PFSK-1 (cell line): ENCODE data around the gene SSH3.

Source experiments
- FOXP2 ChIP-seq: optimal IDR thresholded peaks from 2 replicates; pipeline ENCODE3; 2011; ENCODE audit warnings: borderline replicate concordance, control low read depth, inconsistent platforms; ENCODE audit not compliant: insufficient read depth; ENCODE audit errors: extremely low read length, extremely low read depth
- POLR2AphosphoS5 ChIP-seq: IDR thresholded peaks from 2 replicates; pipeline ENCODE4 v1.6.1; 2012; ENCODE audit warnings: low read depth, mild to moderate bottlenecking, control low read depth, low read length, moderate library complexity
- SIN3A ChIP-seq: IDR thresholded peaks from 2 replicates; pipeline ENCODE4 v1.6.1; 2012; ENCODE audit warnings: mild to moderate bottlenecking, low read length, moderate library complexity, borderline replicate concordance; ENCODE audit not compliant: insufficient read depth
- TAF1 ChIP-seq: IDR thresholded peaks from 2 replicates; pipeline ENCODE4 v1.6.1; 2012; ENCODE audit warnings: low read length, control low read depth, borderline replicate concordance; ENCODE audit not compliant: insufficient read depth
- TF ChIP-seq, protein P1 (sequence below), 2 experiments: IDR thresholded peaks; 2 replicates each; pipeline versions ENCODE4 v1.6.1 to v1.8.0; 2011 to 2012; ENCODE audit warnings: low read depth in 2 of 2, low read length in 2 of 2, control low read depth in 1 of 2, inconsistent platforms in 1 of 2, mild to moderate bottlenecking in 1 of 2, moderate library complexity in 1 of 2; ENCODE audit not compliant: insufficient read depth in 1 of 2

DNA sequence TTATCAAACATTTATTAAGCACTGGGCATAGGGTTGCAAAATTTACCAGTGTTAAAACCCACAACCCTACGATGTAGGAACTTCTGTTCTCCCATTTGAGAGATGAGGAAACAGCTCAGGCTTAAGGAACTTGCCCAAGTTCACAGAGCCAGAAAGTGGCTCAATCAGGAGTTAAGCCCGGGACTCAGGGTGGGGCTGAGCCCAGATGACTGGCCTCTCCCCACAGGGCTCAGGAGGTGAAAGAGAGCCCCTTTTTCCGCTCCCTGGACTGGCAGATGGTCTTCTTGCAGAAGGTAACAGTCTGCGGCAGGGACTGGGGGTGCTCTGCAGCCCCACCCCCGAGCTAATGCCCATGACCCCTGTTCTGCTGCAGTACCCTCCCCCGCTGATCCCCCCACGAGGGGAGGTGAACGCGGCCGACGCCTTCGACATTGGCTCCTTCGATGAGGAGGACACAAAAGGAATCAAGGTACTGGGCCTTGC is 19.8 kb upstream of the SSH3 start:
- TF ChIP-seq, protein P1, sequence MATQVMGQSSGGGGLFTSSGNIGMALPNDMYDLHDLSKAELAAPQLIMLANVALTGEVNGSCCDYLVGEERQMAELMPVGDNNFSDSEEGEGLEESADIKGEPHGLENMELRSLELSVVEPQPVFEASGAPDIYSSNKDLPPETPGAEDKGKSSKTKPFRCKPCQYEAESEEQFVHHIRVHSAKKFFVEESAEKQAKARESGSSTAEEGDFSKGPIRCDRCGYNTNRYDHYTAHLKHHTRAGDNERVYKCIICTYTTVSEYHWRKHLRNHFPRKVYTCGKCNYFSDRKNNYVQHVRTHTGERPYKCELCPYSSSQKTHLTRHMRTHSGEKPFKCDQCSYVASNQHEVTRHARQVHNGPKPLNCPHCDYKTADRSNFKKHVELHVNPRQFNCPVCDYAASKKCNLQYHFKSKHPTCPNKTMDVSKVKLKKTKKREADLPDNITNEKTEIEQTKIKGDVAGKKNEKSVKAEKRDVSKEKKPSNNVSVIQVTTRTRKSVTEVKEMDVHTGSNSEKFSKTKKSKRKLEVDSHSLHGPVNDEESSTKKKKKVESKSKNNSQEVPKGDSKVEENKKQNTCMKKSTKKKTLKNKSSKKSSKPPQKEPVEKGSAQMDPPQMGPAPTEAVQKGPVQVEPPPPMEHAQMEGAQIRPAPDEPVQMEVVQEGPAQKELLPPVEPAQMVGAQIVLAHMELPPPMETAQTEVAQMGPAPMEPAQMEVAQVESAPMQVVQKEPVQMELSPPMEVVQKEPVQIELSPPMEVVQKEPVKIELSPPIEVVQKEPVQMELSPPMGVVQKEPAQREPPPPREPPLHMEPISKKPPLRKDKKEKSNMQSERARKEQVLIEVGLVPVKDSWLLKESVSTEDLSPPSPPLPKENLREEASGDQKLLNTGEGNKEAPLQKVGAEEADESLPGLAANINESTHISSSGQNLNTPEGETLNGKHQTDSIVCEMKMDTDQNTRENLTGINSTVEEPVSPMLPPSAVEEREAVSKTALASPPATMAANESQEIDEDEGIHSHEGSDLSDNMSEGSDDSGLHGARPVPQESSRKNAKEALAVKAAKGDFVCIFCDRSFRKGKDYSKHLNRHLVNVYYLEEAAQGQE (IDR thresholded peaks at IDR 0.05; ENCODE audit: insufficient read depth in 1 of 2, low read depth in 2 of 2, low read length in 2 of 2), result no peak
- no peak for TF ChIP-seq TAF1
- TF ChIP-seq POLR2AphosphoS5, result no peak
- TF ChIP-seq FOXP2, result no peak
- TF ChIP-seq SIN3A, result no peak
